A549 (cell line): ENCODE results near the gene BMAL1. TPM values are rescaled to one million over a fixed set of nuclear protein-coding genes. Genes with fewer than 3 reads are reported as not detected.
A peak's percentile ranks its signal among the peaks of the same experiment; 100 is the strongest.

Experiments
- ATAC-seq, 2 experiments: fragments of 200-7000 bp in 1 of 2; fragments of >200 bp in 1 of 2; cut with Nextera tagmentation in 1 of 2; cut with Tn5 transposase in 1 of 2; 3 replicates each; pipeline versions ENCODE4 v1.8.0 to v1.9.1; 2018 to 2020; ENCODE audit warnings: mild to moderate bottlenecking in 1 of 2, moderate library complexity in 1 of 2
- CTCF ChIA-PET: fragments of 300-600 bp; sonication (Branson Sonifier 250); formaldehyde crosslinking; extraction: SDS; loops from one replicate; lab custom pipeline; 2021; ENCODE audit warnings: antibody characterized with exemption, inconsistent platforms; lab: Yijun Ruan, JAX
- POLR2A ChIA-PET: fragments of 350-600 bp; formaldehyde crosslinking; extraction: SDS; loops from one replicate; lab custom pipeline; 2021; ENCODE audit warnings: antibody characterized with exemption, inconsistent platforms; lab: Yijun Ruan, JAX
- DNase-seq, 2 experiments: peaks; one replicate each; pipeline versions ENCODE4 v3.0.0 to v3.0.0-alpha.2; 2011 to 2016; ENCODE audit warnings: low read depth in 1 of 2, low spot score in 1 of 2
- FAIRE-seq: peaks from 2 replicates; lab custom pipeline; 2011; peaks lifted over from hg19 to GRCh38; lab: Jason Lieb, UNC
- H3K27ac ChIP-seq, 2 experiments: fragments of >200 bp; sonication (Bioruptor Twin); formaldehyde crosslinking; 3 replicates each; pipeline ENCODE4 v1.5.1; 2016 to 2017
- H3K4me1 ChIP-seq: fragments of >200 bp; sonication (Bioruptor Twin); formaldehyde crosslinking; 3 replicates; pipeline ENCODE4 v1.6.1; 2016
- H3K4me2 ChIP-seq: fragments of >200 bp; sonication (Bioruptor Twin); formaldehyde crosslinking; 3 replicates; pipeline ENCODE4 v1.6.1; 2016
- H3K4me3 ChIP-seq: fragments of >200 bp; sonication (Bioruptor Twin); formaldehyde crosslinking; 3 replicates; pipeline ENCODE4 v1.5.1; 2016
- H3K9me3 ChIP-seq: fragments of >200 bp; sonication (Bioruptor Twin); formaldehyde crosslinking; 3 replicates; pipeline ENCODE4 v1.6.1; 2016
- CEBPB ChIP-seq, 2 experiments: fragments of >200 bp in 1 of 2; sonication (Bioruptor Twin) in 1 of 2; formaldehyde crosslinking in 1 of 2; IDR thresholded peaks; 2 replicates each; pipeline ENCODE4 v1.6.1; 2012 to 2016
- CHD2 ChIP-seq: fragments of 150-350 bp; IDR thresholded peaks from 2 replicates; pipeline ENCODE4 v1.6.1; 2014; ENCODE audit warnings: low read length; ENCODE audit not compliant: partially characterized antibody
- EHF ChIP-seq: fragments of 250-450 bp; sonication (Bioruptor Pico); IDR thresholded peaks from 2 replicates; pipeline ENCODE4 v1.5.0; 2020; ENCODE audit warnings: mild to moderate bottlenecking
- EHMT2 ChIP-seq: fragments of 200-600 bp; sonication (generic); IDR thresholded peaks from 2 replicates; pipeline ENCODE4 v1.6.1; 2016; ENCODE audit warnings: antibody characterized with exemption, low read depth, mild to moderate bottlenecking, moderate library complexity
- ESRRA ChIP-seq: fragments of 150-350 bp; IDR thresholded peaks from 2 replicates; pipeline ENCODE4 v1.6.1; 2014; ENCODE audit warnings: mild to moderate bottlenecking, low read length, borderline replicate concordance
- FOSL2 ChIP-seq, 2 experiments: fragments of 450-650 bp in 1 of 2; fragments of >200 bp in 1 of 2; sonication (Bioruptor Twin) in 1 of 2; formaldehyde crosslinking; IDR thresholded peaks; 2 replicates each; pipeline versions ENCODE4 v1.5.0 to v1.6.1; 2016 to 2020; ENCODE audit warnings: mild to moderate bottlenecking in 1 of 2, moderate library complexity in 1 of 2
- HOXA7 ChIP-seq: fragments of 250-450 bp; sonication (Bioruptor Pico); IDR thresholded peaks from 2 replicates; pipeline ENCODE4 v1.5.0; 2020; ENCODE audit warnings: mild to moderate bottlenecking, moderate library complexity
- HOXB13 ChIP-seq: fragments of 250-450 bp; sonication (Bioruptor Pico); IDR thresholded peaks from 2 replicates; pipeline ENCODE4 v1.5.0; 2020; ENCODE audit warnings: low read depth, mild to moderate bottlenecking, moderate library complexity
- KDM1A ChIP-seq: fragments of 200-600 bp; sonication (generic); IDR thresholded peaks from 2 replicates; pipeline ENCODE4 v1.6.1; 2016; ENCODE audit warnings: low read depth, mild to moderate bottlenecking
- NPAS2 ChIP-seq: fragments of 250-450 bp; sonication (Bioruptor Pico); IDR thresholded peaks from 2 replicates; pipeline ENCODE4 v1.8.0; 2022; ENCODE audit warnings: mild to moderate bottlenecking, moderate library complexity, borderline replicate concordance
- RAD21 ChIP-seq, 2 experiments: fragments of >200 bp in 1 of 2; sonication (Bioruptor Twin) in 1 of 2; formaldehyde crosslinking in 1 of 2; IDR thresholded peaks in 1 of 2; conservative IDR thresholded peaks in 1 of 2; 2 replicates in 1 of 2; 3 replicates in 1 of 2; pipeline ENCODE4 v1.6.1; 2012 to 2018; ENCODE audit warnings: inconsistent platforms in 1 of 2
- RFX5 ChIP-seq: fragments of 450-650 bp; IDR thresholded peaks from 2 replicates; pipeline ENCODE4 v1.7.1; 2014; ENCODE audit warnings: antibody characterized with exemption, mild to moderate bottlenecking, moderate library complexity
- SMC3 ChIP-seq: fragments of >200 bp; sonication (Bioruptor Twin); formaldehyde crosslinking; IDR thresholded peaks from 3 replicates; pipeline ENCODE4 v1.6.1; 2018; ENCODE audit warnings: inconsistent platforms
- ZNF302 ChIP-seq: fragments of 250-450 bp; sonication (Bioruptor Pico); IDR thresholded peaks from 2 replicates; pipeline ENCODE4 v1.9.0; 2021; ENCODE audit warnings: inconsistent platforms, mild to moderate bottlenecking, moderate library complexity
- WGBS: methylation state at CpG from one replicate; pipeline ENCODE4 v1.1.6; 2017; ENCODE audit errors: missing lambda C conversion rate; 5-methylcytosine and 5-hydroxymethylcytosine counted together
- polyA plus RNA-seq, 4 experiments: library from polyadenylated mRNA; depleted of rRNA in 3 of 4; stranded (reverse); fragments of >200 nt; fragmentation: RNase III in 1 of 4; extraction: RNeasy Plus Mini Kit Qiagen cat#74134 plus additional on column Dnase treatment in 1 of 4; gene quantifications; 2 replicates in 3 of 4; 3 replicates in 1 of 4; pipeline ENCODE4 v1.2.3, GENCODE V29; 2011 to 2017
- TF ChIP-seq, protein P1 (sequence below): fragments of >200 bp; sonication (Bioruptor Twin); formaldehyde crosslinking; IDR thresholded peaks from 3 replicates; pipeline ENCODE4 v1.5.1; 2016
- TF ChIP-seq, protein P2 (sequence below): IDR thresholded peaks from 2 replicates; pipeline ENCODE4 v1.6.1; 2012; ENCODE audit warnings: low read depth, borderline replicate concordance
- TF ChIP-seq, protein P3 (sequence below): fragments of >200 bp; sonication (Bioruptor Twin); formaldehyde crosslinking; IDR thresholded peaks from 2 replicates; pipeline ENCODE4 v1.6.1; 2016
- TF ChIP-seq, protein P4 (sequence below): IDR thresholded peaks from 2 replicates; pipeline ENCODE4 v1.6.1; 2012
- TF ChIP-seq, protein P5 (sequence below): fragments of 250-450 bp; sonication (Bioruptor Pico); IDR thresholded peaks from 2 replicates; pipeline ENCODE4 v1.5.0; 2020; ENCODE audit warnings: low read depth, mild to moderate bottlenecking, moderate library complexity

BMAL1 gene
- polyA plus RNA-seq, 2 of the 4 experiments (the other 2 are of a cell fraction), result 28.6 to 29.2 TPM

DNA sequence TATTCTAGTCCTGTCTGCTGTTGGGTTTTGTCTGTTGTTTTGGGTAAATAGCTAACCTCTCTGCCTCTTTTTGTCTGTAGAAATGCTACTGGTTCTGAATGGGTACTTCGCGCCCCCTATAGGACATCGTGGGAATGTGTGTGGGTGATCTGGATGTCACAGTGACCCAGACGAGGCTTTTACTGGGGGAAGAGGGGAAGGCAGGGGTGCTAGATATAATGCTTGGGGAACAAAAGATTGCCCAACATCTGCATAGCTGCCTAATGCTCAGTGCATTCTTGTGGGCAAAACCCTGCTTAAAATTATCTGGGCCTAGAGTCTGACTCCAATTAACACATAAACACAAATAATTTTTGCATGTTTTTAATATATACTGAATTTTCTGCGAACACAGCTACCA, 57.7 kb downstream of the BMAL1 start:
- Histone ChIP-seq H3K4me1 (peaks cover 83% of the 10 kb centered on the region), H3K4me3 (no peak overlapping the region), H3K4me2 (peak overlapping the region; percentile 92), H3K27ac (peak overlapping the region; percentile 87 to 95), H3K9me3 (no peaks in the 10 kb centered on the region)
- DNase-seq (peak; percentile 71 to 76), FAIRE-seq (peak; percentile 32), ATAC-seq (peak in 1 of 2 experiments; percentile 21; a peak in 3 of 6 replicates)
- ChIA-PET CTCF (interaction anchor here (0.6 to 16.2 kb wide), 46 partner anchors 9 to 368 kb away, joined by 3 to 320 read pairs (median 6); no protein-coding TSS in a partner anchor), POLR2A (no interaction called here)
- 23% methylated on average over 5 of the region's 5 CpGs for WGBS
- TF ChIP-seq, protein P1, sequence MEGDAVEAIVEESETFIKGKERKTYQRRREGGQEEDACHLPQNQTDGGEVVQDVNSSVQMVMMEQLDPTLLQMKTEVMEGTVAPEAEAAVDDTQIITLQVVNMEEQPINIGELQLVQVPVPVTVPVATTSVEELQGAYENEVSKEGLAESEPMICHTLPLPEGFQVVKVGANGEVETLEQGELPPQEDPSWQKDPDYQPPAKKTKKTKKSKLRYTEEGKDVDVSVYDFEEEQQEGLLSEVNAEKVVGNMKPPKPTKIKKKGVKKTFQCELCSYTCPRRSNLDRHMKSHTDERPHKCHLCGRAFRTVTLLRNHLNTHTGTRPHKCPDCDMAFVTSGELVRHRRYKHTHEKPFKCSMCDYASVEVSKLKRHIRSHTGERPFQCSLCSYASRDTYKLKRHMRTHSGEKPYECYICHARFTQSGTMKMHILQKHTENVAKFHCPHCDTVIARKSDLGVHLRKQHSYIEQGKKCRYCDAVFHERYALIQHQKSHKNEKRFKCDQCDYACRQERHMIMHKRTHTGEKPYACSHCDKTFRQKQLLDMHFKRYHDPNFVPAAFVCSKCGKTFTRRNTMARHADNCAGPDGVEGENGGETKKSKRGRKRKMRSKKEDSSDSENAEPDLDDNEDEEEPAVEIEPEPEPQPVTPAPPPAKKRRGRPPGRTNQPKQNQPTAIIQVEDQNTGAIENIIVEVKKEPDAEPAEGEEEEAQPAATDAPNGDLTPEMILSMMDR, result peak; percentile 77
- TF ChIP-seq RFX5, result no peak
- peak; percentile 78 to 87 for TF ChIP-seq RAD21 (conservative IDR thresholded peaks at IDR 0.05 in 1 of 2, IDR thresholded peaks at IDR 0.05 in 1 of 2)
- peak; percentile 76 for TF ChIP-seq SMC3

DNA sequence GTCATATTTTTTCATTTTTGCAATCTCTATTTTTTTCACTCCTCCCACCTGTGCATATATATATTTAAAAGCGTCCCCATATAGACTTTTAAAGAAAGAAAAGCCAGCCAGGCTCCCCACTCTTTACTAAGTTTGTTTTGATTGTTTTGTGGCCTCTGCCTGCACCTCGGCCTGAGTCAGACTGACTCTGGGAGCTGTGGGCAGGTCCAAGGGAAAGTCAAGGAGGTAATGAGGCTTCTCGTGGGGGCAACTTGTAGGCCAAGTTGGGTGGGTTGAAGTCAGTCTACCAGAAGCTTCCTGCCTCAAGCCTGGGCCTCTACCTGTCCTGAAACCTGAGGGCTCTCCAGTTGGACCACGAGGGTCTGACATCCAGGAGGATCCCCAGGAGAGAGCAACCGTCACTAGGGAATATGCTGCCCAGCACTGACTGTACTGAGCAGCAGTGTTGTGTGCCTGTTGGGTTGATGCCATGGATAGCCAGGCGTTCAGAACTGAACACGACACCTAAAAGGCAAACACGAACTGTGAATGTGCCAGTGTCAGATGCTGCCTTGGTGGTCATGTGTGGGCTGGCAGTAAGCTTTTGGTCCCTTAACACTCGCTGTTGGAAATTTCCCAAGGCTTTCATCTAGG, 58.8 kb downstream of the BMAL1 start:
- peaks cover 93% of the 10 kb centered on the region for H3K4me1 ChIP-seq

DNA sequence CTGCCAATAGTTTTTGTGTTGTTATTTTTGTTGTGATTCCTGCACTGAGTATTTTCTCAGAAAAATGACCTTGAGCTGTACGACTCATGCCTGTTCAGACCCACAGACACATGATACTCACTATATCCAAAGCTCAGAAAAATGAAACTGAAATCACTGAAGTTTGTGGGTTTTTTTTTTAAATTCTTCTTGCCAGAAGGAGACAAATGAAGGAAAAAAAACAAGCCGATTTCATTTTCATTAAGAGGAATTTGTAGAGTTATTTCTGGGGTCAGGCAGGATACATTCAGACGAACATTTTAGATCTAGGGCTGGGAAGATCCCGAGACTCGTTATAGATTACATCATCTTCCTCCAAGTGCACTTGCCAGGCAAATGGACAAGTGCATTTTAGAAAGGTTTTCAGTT, 60.4 kb downstream of the BMAL1 start:
- ChIA-PET CTCF (interaction anchor here (1.0 to 16.2 kb wide), 7 partner anchors 9 to 155 kb away, joined by 3 to 320 read pairs (median 5); no protein-coding TSS in a partner anchor), POLR2A (interaction anchor here (4.1 kb wide), 1 partner anchor 122 kb away, joined by 32 read pairs; no protein-coding TSS in a partner anchor)
- Histone ChIP-seq H3K4me1 (peaks cover 91% of the 10 kb centered on the region), H3K4me2 (peak overlapping the region; percentile 92), H3K27ac (peak overlapping the region; percentile 95 to 98), H3K4me3 (peak overlapping the region; percentile 2; the same call in 1 of the 3 replicates), H3K9me3 (no peaks in the 10 kb centered on the region)
- 3% methylated on average over 5 of the region's 5 CpGs for WGBS
- peak; percentile 34 to 43 for DNase-seq
- peak; percentile 32 to 46; a peak in 1 of 4 replicates for TF ChIP-seq CEBPB (IDR thresholded peaks at IDR 0.05)
- no peak for TF ChIP-seq EHMT2
- 0 out of 2 replicates have a peak, but pooled peaks have one; percentile 35 for TF ChIP-seq ESRRA
- peak; percentile 5 to 11; a peak in 3 of 6 replicates for ATAC-seq
- FAIRE-seq, result no peak

More for the DNA sequence above, 58.8 kb downstream of the BMAL1 start:
- DNase-seq (peak in 1 of 2 experiments; percentile 61), ATAC-seq (peak; percentile 17 to 37; a peak in 3 of 6 replicates), FAIRE-seq (peak; percentile 32)
- Histone ChIP-seq H3K4me2 (peak overlapping the region; percentile 92), H3K4me3 (no peak overlapping the region), H3K27ac (peak overlapping the region; percentile 95), H3K9me3 (no peaks in the 10 kb centered on the region)
- POLR2A ChIA-PET, result interaction anchor here (0.6 kb wide), 1 partner anchor 126 kb away, joined by 4 read pairs; no protein-coding TSS in a partner anchor
- 11% methylated on average over 9 of the region's 9 CpGs for WGBS
- TF ChIP-seq HOXA7 (CRISPR knock-in tag) (0 out of 2 replicates have a peak, but pooled peaks have one; percentile 27), CHD2 (no peak), NPAS2 (CRISPR knock-in tag) (no peak), EHF (CRISPR knock-in tag) (no peak), ZNF302 (CRISPR knock-in tag) (no peak), KDM1A (no peak), CEBPB (IDR thresholded peaks at IDR 0.05) (no peak), HOXB13 (CRISPR knock-in tag) (0 out of 2 replicates have a peak, but pooled peaks have one; percentile 16), FOSL2 (IDR thresholded peaks at IDR 0.05) (no peak), FOSL2 (CRISPR knock-in tag; IDR thresholded peaks at IDR 0.05) (0 out of 2 replicates have a peak, but pooled peaks have one; percentile 8)
- TF ChIP-seq, protein P2, sequence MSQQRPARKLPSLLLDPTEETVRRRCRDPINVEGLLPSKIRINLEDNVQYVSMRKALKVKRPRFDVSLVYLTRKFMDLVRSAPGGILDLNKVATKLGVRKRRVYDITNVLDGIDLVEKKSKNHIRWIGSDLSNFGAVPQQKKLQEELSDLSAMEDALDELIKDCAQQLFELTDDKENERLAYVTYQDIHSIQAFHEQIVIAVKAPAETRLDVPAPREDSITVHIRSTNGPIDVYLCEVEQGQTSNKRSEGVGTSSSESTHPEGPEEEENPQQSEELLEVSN, result no peak
- TF ChIP-seq, protein P3, sequence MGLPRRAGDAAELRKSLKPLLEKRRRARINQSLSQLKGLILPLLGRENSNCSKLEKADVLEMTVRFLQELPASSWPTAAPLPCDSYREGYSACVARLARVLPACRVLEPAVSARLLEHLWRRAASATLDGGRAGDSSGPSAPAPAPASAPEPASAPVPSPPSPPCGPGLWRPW, result no peak
- TF ChIP-seq, protein P4, sequence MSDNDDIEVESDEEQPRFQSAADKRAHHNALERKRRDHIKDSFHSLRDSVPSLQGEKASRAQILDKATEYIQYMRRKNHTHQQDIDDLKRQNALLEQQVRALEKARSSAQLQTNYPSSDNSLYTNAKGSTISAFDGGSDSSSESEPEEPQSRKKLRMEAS, result peak; percentile 51
- TF ChIP-seq, protein P5, sequence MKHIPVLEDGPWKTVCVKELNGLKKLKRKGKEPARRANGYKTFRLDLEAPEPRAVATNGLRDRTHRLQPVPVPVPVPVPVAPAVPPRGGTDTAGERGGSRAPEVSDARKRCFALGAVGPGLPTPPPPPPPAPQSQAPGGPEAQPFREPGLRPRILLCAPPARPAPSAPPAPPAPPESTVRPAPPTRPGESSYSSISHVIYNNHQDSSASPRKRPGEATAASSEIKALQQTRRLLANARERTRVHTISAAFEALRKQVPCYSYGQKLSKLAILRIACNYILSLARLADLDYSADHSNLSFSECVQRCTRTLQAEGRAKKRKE (CRISPR knock-in tag), result peak; percentile 52; the same call in 1 of the 2 replicates
- TF ChIP-seq, all 56 proteins: peak for 5
- CTCF ChIA-PET, result interaction anchor here (0.7 to 16.2 kb wide), 27 partner anchors 9 to 153 kb away, joined by 3 to 320 read pairs (median 8); no protein-coding TSS in a partner anchor
